Fibroblast of lung (primary cell): ENCODE measurements around the gene RTN4IP1. TPM values are rescaled to one million over a fixed set of nuclear protein-coding genes. Genes with fewer than 3 reads are reported as not detected.

Experiments used
- DNase-seq, 2 donors: peaks; one replicate each; pipeline versions ENCODE4 v3.0.0 to v3.0.0-alpha.2; 2010; ENCODE audit warnings: low read depth in 2 of 2
- H2AFZ ChIP-seq: 2 replicates; pipeline ENCODE4 v1.5.1; 2012; ENCODE audit warnings: low read length, control low read depth, inconsistent platforms
- H3K27ac ChIP-seq: 2 replicates; pipeline ENCODE4 v1.5.1; 2011; ENCODE audit warnings: low read length, control low read depth; ENCODE audit not compliant: insufficient read depth
- H3K27me3 ChIP-seq: 2 replicates; pipeline ENCODE4 v1.5.1; 2011; ENCODE audit warnings: mild to moderate bottlenecking, low read length; ENCODE audit not compliant: control insufficient read depth, insufficient read depth
- H3K36me3 ChIP-seq: 2 replicates; pipeline ENCODE4 v1.5.1; 2011; ENCODE audit warnings: low read length; ENCODE audit not compliant: control insufficient read depth, insufficient read depth
- H3K4me1 ChIP-seq: 2 replicates; pipeline ENCODE4 v1.5.1; 2011; ENCODE audit warnings: low read length; ENCODE audit not compliant: control insufficient read depth, insufficient read depth; ENCODE audit errors: extremely low read depth
- H3K4me2 ChIP-seq: 2 replicates; pipeline ENCODE4 v1.5.1; 2011; ENCODE audit warnings: low read length, control low read depth; ENCODE audit not compliant: insufficient read depth; ENCODE audit errors: extremely low read depth
- H3K4me3 ChIP-seq, 4 experiments: fragments of 200-600 bp in 1 of 4; sonication (generic) in 1 of 4; replicated peaks in 1 of 4; 2 replicates each; pipeline ENCODE4 v1.5.1; 2011 to 2016; ENCODE audit warnings: low read length in 4 of 4, low read depth in 3 of 4, mild to moderate bottlenecking in 3 of 4, control low read depth in 2 of 4, inconsistent platforms in 1 of 4, mixed read lengths in 1 of 4; ENCODE audit not compliant: insufficient read depth in 1 of 4; ENCODE audit errors: control extremely low read depth in 1 of 4
- H3K79me2 ChIP-seq: 2 replicates; pipeline ENCODE4 v1.5.1; 2012; ENCODE audit warnings: mild to moderate bottlenecking, low read length, inconsistent platforms; ENCODE audit not compliant: control insufficient read depth, insufficient read depth
- H3K9ac ChIP-seq: 2 replicates; pipeline ENCODE4 v1.5.1; 2011; ENCODE audit warnings: mild to moderate bottlenecking, low read length, control low read depth; ENCODE audit not compliant: insufficient read depth
- H3K9me3 ChIP-seq: 2 replicates; pipeline ENCODE4 v1.5.1; 2012; ENCODE audit warnings: low read depth, low read length; ENCODE audit not compliant: control insufficient read depth, insufficient read depth
- H4K20me1 ChIP-seq: 2 replicates; pipeline ENCODE4 v1.5.1; 2011; ENCODE audit warnings: low read length; ENCODE audit not compliant: control insufficient read depth, insufficient read depth; ENCODE audit errors: extremely low read depth
- CTCF ChIP-seq, 2 donors: IDR thresholded peaks in 1 of 2; conservative IDR thresholded peaks in 1 of 2; 1 replicate in 1 of 2; 2 replicates in 1 of 2; pipeline ENCODE4 v1.5.1; 2011 to 2012; ENCODE audit warnings: low read length in 2 of 2, control low read depth in 1 of 2, inconsistent platforms in 1 of 2, low read depth in 1 of 2, mild to moderate bottlenecking in 1 of 2
- EZH2 ChIP-seq: IDR thresholded peaks from 2 replicates; pipeline ENCODE4 v1.5.1; 2012; ENCODE audit warnings: low read length, control low read depth, mild to moderate bottlenecking; ENCODE audit errors: missing control alignments
- polyA plus RNA-seq, 2 donors: library from polyadenylated mRNA; depleted of rRNA in 1 of 2; stranded (reverse) in 1 of 2; unstranded in 1 of 2; fragments of >200 nt; gene quantifications; 2 replicates each; pipeline ENCODE4 v1.2.1, GENCODE V29; 2011 to 2012; ENCODE audit warnings: missing spikeins in 1 of 2
- total RNA-seq: library from RNA; depleted of rRNA; stranded (reverse); fragments of >200 nt; gene quantifications from 2 replicates; pipeline ENCODE4 v1.2.1, GENCODE V29; 2014

Gene RTN4IP1
- total and polyA plus RNA-seq, 2 donors (not counting 1 experiment from before 2014, with no cell fraction given), result 8.4 to 9.2 TPM

GRCh38 chr6:106642476-106642875, 13.2 kb upstream of the RTN4IP1 start:
- no peaks in the 10 kb centered on the region for H4K20me1 ChIP-seq
- DNase-seq, result no peak
- TF ChIP-seq EZH2, result no peak
- TF ChIP-seq CTCF (conservative IDR thresholded peaks at IDR 0.05 in 1 of 2, IDR thresholded peaks at IDR 0.05 in 1 of 2; ENCODE audit: low read depth in 1 of 2, low read length in 2 of 2), result no peak
- no peak overlapping the region for H3K9ac ChIP-seq
- H3K4me2 ChIP-seq, result no peak overlapping the region
- peaks cover 2% of the 10 kb centered on the region for H3K36me3 ChIP-seq
- H3K9me3 ChIP-seq, result no peaks in the 10 kb centered on the region
- H3K4me3 ChIP-seq, result no peak overlapping the region
- no peaks in the 10 kb centered on the region for H3K4me1 ChIP-seq
- H3K27ac ChIP-seq, result no peak overlapping the region
- no peaks in the 10 kb centered on the region for H3K79me2 ChIP-seq
- H2AFZ ChIP-seq, result no peak overlapping the region
- H3K27me3 ChIP-seq, result no peaks in the 10 kb centered on the region

- H3K27me3 ChIP-seq, result no peaks in the 10 kb centered on the region
- TF ChIP-seq EZH2 (no peak), CTCF (conservative IDR thresholded peaks at IDR 0.05 in 1 of 2, IDR thresholded peaks at IDR 0.05 in 1 of 2; ENCODE audit: low read depth in 1 of 2, low read length in 2 of 2) (no peak)
Observed at GRCh38 chr6:106639812-106640211, 10.5 kb upstream of the RTN4IP1 start.

GRCh38 chr6:106637717-106638341, 8.5 kb upstream of the RTN4IP1 start:
- Histone ChIP-seq H3K79me2 (peaks cover 8% of the 10 kb centered on the region), H4K20me1 (no peaks in the 10 kb centered on the region), H3K9me3 (no peaks in the 10 kb centered on the region), H3K4me2 (no peak overlapping the region), H3K36me3 (no peaks in the 10 kb centered on the region), H3K27me3 (no peaks in the 10 kb centered on the region), H3K27ac (no peak overlapping the region), H3K4me3 (no peak overlapping the region), H2AFZ (no peak overlapping the region), H3K9ac (no peak overlapping the region), H3K4me1 (no peaks in the 10 kb centered on the region)
- DNase-seq, result no peak
- TF ChIP-seq CTCF (conservative IDR thresholded peaks at IDR 0.05 in 1 of 2, IDR thresholded peaks at IDR 0.05 in 1 of 2; ENCODE audit: low read depth in 1 of 2, low read length in 2 of 2), result no peak
- no peak for TF ChIP-seq EZH2

More at GRCh38 chr6:106639812-106640211, 10.5 kb upstream of the RTN4IP1 start:
- Histone ChIP-seq H3K9me3 (no peaks in the 10 kb centered on the region), H2AFZ (no peak overlapping the region), H3K4me2 (no peak overlapping the region), H3K79me2 (peaks cover 8% of the 10 kb centered on the region), H3K27ac (no peak overlapping the region), H4K20me1 (no peaks in the 10 kb centered on the region), H3K4me3 (no peak overlapping the region), H3K36me3 (no peaks in the 10 kb centered on the region), H3K4me1 (no peaks in the 10 kb centered on the region), H3K9ac (no peak overlapping the region)
- DNase-seq, result no peak
